HG02852 (cell line): ENCODE results near the gene ZNF644.
A peak's percentile ranks its signal among the peaks of the same experiment; 100 is the strongest.

Experiments used
- ATAC-seq: cut with Tn5 transposase; IDR thresholded peaks from one replicate; pipeline ENCODE4 v1.9.1; 2021; ENCODE audit warnings: mild to moderate bottlenecking, moderate library complexity; ENCODE audit not compliant: unreplicated experiment

Gene ZNF644

GRCh38 chr1:90989302-90989701, 32.5 kb downstream of the ZNF644 start:
- no peak for ATAC-seq

GRCh38 chr1:90987841-90988240, 34.0 kb downstream of the ZNF644 start:
- ATAC-seq: no peak

DNA sequence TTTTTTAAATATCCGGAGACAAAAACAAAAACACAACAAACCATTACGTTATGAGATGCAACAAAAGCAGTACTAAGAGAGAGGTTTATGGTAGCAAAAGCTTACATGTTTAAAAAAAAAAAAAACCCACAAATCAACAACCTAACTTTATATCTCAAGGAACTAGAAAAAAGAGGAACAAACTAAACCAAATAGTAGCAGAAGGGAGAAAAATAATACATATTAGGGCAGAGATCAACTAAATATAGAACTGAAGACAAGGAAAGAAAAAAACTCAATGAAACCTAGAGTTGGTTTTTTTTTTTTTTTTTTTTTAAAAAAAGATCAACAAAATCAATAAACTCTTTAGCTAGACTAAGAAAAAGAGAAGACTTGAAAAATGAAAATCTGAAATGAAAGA, 34.9 kb downstream of the ZNF644 start:
- no peak for ATAC-seq

GRCh38 chr1:90977522-90977921, 44.3 kb downstream of the ZNF644 start:
- no peak for ATAC-seq

- ATAC-seq: no peak
These were observed 47.7 kb downstream of the ZNF644 start for GRCh38 chr1:90973897-90974798.

DNA sequence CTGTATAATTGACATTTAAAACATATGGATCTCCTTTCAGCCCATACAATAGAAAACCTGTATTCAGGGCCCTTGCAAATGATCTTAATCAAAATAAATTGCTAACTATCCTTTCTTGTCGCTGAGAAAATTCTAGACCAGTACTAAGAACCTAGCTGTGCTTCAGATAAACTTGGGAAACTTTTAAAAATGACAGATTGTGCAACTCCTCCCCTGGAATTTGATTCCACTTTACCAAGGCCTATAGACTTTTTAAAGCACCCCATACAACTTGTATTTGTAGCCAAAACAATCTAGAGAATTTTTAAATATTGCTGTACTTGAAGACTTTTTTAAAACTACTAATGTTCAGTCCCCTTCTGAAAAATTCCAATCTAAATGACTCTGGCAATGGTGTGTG, 51.6 kb downstream of the ZNF644 start:
- ATAC-seq: no peak

DNA sequence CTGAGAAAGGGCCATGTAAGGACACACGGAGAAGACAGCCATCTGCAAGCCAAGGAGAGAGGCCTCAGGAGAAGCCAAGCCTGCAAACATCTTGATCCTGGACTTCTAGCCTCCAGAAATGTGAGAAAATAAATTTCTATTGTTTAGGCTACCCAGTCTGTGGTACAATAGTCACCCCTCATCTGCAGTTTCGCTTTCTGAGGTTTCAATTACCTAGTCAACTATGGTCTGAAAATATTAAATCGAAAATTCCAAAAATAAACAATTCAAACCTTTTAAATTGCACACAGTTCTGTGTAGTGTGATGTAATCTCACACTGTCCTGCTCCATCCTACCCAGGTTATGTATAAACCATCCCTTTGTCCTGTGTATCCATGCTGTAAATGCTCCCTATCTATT, 52.6 kb downstream of the ZNF644 start:
- ATAC-seq: no peak

- no peak for ATAC-seq
These were observed 57.3 kb downstream of the ZNF644 start for GRCh38 chr1:90964444-90965035.

DNA sequence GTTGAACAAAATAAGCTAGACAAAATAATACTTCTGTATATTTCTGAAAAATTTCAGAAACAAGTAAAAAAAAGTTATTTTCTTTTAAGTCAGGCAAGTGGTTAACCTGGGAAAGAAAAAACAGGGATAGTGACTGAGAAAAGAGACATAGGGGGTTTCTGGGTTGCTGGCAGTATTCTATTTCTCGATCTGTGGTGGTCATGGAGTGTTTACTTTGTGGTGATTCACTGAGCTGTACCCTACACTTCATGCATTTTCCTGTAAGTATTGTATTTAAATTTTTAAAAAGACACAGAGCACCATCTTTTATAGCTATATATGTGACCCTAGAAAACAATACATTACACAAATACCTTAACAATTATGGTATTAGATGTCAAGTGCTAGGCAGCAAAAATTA, 58.2 kb downstream of the ZNF644 start:
- no peak for ATAC-seq

DNA sequence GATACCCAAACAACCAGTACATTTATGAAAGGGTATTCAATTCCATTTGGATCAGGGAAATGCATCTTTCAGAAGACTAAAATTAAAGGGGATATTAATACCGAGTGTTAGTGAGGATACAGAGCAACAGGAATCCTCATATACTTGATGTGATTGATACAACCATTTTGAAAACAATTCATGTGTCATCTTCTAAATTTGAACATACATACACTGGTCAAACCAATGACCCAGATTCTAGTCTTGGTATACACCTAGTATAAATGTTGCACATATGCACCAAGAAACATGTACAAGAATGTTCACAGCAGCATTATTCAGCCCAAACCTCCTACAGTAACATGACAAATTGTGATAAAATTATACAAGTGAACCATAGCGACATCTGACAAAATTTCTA, 58.6 kb downstream of the ZNF644 start:
- no peak for ATAC-seq

DNA sequence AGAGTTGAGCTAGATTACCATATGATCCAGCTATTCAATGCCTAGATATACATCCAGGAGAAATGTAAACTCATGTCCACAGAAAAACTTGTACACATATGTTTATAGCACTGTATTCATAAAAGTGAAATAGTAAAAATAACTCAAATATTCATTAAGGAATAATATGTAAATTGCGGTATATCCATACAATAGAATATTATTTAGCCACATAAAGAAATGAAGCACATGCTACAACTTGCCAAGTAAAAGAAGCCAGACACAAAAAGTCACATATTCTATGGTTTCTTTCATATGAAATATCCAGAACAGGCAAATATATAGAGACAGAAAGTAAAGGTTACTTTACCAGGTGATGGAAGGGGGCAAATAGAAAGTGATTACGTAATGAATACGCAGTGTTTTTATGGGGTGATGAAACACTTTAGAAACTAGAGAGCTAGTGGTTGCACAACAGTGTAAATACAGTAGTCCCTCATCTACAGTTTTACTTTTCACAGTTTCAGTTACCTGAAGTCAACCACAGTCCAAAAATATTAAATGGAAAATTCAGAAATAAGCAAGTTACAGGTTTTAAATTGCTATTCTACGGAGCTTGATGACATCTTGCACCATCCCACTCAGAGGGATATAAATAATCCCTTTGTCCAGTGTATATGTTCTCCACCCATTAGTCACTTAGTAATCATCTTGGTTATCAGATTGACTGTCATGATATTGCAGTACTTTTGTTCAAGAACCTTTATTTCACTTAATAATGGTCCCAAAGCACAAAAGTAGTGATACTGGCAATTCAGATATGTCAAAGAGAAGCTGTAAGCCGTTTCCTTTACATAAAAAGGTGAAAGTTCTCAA, 62.3 kb downstream of the ZNF644 start:
- peak; percentile 60 for ATAC-seq

DNA sequence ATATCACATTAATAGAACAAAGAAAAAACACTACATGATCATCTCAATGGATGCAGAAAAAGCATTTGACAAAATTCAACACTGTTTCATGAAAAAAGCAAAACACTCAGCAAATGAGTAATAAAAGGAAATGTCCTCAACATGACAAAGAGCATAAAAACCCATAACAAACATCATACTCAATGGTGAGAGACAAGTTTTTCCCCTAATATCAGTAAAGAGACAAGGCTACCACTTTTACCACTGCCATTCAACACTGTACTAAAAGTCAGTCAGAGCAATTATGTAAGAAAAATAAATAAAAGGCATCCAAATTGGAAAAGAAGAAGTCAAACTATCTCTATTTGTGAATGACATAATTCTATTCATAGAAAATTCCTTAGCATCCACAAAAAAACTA, 64.3 kb downstream of the ZNF644 start:
- no peak for ATAC-seq

- ATAC-seq: no peak
These were observed 66.1 kb downstream of the ZNF644 start for GRCh38 chr1:90955769-90956168.

DNA sequence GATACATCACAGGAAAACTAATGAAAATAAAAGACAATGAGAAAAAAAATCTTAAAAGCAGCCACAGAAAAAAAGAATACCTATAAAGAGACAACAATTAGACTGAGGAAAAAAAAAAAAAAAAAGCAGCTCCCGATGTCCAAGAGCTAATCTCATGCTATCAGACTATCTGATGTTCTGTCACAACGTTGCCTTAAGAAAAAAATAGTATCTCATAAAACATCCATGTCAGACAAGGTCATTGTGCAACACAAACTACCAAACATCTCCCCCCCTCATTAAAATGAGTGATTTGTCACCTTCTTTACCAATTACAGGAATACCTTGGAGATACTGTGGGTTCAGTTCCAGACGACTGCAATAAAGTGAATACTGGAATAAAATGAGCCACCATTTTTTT, 68.9 kb downstream of the ZNF644 start:
- no peak for ATAC-seq

DNA sequence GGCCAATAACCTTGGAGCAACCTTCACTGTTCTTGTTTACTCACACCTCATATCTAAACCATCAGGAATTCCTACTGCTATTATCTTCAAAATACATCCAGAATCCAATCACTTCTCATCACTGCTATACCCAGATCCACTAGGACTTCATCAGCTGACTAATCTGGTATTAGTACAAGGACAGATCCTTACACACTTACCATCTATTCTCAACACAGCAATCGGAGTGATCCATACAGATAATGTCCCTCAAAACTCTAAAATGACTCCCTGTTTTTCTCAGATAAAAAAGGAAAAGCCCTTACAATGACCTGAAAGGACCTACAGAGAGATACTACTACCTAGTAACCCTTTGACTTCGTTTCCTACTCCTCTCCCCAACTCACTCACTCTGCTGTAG, 70.8 kb downstream of the ZNF644 start:
- ATAC-seq: no peak

DNA sequence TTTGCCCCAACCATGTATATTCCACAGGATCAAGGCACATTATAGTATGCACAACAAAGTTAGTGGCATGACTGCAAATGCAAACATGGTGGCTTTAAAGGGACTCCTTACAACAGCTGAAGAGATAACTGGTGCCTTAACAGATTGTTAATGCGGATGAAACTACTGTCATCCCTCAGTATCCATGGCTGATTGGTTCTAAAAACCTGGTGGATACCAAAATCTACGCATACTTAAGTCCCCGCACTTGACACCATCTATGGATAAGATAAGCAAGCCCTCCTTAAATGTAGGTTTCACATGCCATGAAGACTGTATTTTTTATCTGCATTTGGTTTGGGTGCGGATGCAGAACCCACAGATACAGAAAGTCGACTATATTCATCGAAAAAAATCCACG, 73.5 kb downstream of the ZNF644 start:
- no peak for ATAC-seq

DNA sequence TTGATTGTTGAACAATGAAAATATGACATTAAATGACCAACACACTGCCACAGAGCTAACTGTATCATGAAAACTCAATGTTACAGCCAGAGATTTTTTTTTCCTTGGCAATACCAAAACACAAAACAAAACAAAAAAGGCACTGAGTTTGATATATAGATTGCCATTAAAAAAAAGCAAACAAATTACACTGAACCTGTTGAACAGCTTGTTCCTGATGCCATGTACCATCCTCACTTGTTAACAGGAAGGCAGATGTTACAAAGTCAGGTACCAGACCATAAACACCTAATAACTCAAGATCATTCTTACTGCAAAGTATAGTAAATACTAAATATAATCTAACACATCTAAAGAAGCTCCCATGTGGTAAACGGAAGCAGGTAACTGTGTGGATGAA, 75.2 kb downstream of the ZNF644 start:
- ATAC-seq: no peak

- no peak for ATAC-seq
These were observed 76.5 kb downstream of the ZNF644 start for GRCh38 chr1:90945287-90945686.

- ATAC-seq: no peak
These were observed 77.9 kb downstream of the ZNF644 start for GRCh38 chr1:90943966-90944365.

GRCh38 chr1:90940746-90941145, 81.1 kb downstream of the ZNF644 start:
- ATAC-seq: no peak

DNA sequence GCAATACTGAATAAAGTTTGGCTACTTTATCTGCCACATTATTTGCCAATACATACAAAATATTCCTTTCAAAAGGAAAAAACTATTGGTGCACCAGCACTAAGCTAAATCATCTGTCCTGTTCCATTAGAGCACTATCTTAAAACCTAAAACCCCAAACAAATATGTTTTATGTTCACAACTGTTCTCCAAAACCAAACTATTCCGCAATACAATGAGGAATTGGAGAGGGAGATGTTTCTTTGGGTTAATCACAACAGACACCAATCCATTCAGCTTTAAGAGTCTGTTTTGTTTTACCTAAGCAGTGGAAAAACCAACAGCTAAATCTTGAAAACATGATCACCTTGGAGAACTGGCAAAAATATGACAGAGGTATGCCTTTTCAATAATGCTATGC, 85.1 kb downstream of the ZNF644 start:
- ATAC-seq: no peak

- no peak for ATAC-seq
These were observed 85.8 kb downstream of the ZNF644 start for GRCh38 chr1:90936061-90936460.
